Loucy (cell line): ENCODE measurements around the gene POLR1H.
"Not testable (repeated sequence)": the region's sequence is repeated elsewhere in the genome, so short reads cannot be mapped to it uniquely, and the experiment has no call there.

Experiments
- H2AFZ ChIP-seq: fragments of 200-600 bp; sonication (generic); 2 replicates; pipeline ENCODE4 v1.6.0; 2016; ENCODE audit warnings: antibody characterized with exemption, mild to moderate bottlenecking, low read length, moderate library complexity
- H3F3A ChIP-seq: fragments of 200-600 bp; 2 replicates; pipeline ENCODE4 v1.6.0; 2016; ENCODE audit warnings: antibody characterized with exemption, low read depth, mild to moderate bottlenecking
- H3K27me3 ChIP-seq: fragments of 200-600 bp; sonication (generic); 2 replicates; pipeline ENCODE4 v1.6.1; 2014; ENCODE audit warnings: low read length, mild to moderate bottlenecking; ENCODE audit not compliant: insufficient read depth, poor library complexity, severe bottlenecking
- H3K36me3 ChIP-seq: fragments of 200-600 bp; sonication (generic); 2 replicates; pipeline ENCODE4 v1.6.1; 2016; ENCODE audit warnings: low read length; ENCODE audit not compliant: insufficient read depth
- H3K4me1 ChIP-seq: fragments of 200-600 bp; sonication (generic); 2 replicates; pipeline ENCODE4 v1.5.1; 2014; ENCODE audit warnings: low read length, mild to moderate bottlenecking; ENCODE audit not compliant: insufficient read depth, poor library complexity, severe bottlenecking
- H3K4me2 ChIP-seq: fragments of 200-600 bp; sonication (generic); 2 replicates; pipeline ENCODE4 v1.6.0; 2014; ENCODE audit warnings: antibody characterized with exemption, low read length, low read depth, mild to moderate bottlenecking; ENCODE audit not compliant: poor library complexity, severe bottlenecking
- H3K4me3 ChIP-seq: fragments of 200-600 bp; sonication (generic); 2 replicates; pipeline ENCODE4 v1.5.1; 2014; ENCODE audit warnings: low read length, mild to moderate bottlenecking, mixed read lengths; ENCODE audit not compliant: poor library complexity, severe bottlenecking
- H3K79me2 ChIP-seq: fragments of 200-600 bp; sonication (generic); 2 replicates; pipeline ENCODE4 v1.6.1; 2014; ENCODE audit warnings: low read length; ENCODE audit not compliant: insufficient read depth
- H3K9ac ChIP-seq: fragments of 200-600 bp; sonication (generic); 2 replicates; pipeline ENCODE4 v1.6.0; 2014; ENCODE audit warnings: mild to moderate bottlenecking, low read depth, low read length, moderate library complexity; ENCODE audit not compliant: poor library complexity, severe bottlenecking
- H3K9me2 ChIP-seq: fragments of 200-600 bp; sonication (generic); replicated peaks from 2 replicates; pipeline ENCODE4 v1.6.1; 2016; ENCODE audit warnings: low read depth, low read length, mixed read lengths
- H3K9me3 ChIP-seq: fragments of 200-600 bp; sonication (generic); 2 replicates; pipeline ENCODE4 v1.6.1; 2014; ENCODE audit warnings: mild to moderate bottlenecking, antibody characterized with exemption, low read length, low read depth; ENCODE audit not compliant: insufficient read depth
- H4K20me1 ChIP-seq: fragments of 200-600 bp; sonication (generic); 2 replicates; pipeline ENCODE4 v1.6.0; 2014; ENCODE audit warnings: antibody characterized with exemption, low read length, mild to moderate bottlenecking; ENCODE audit not compliant: insufficient read depth, poor library complexity, severe bottlenecking
- CTCF ChIP-seq: fragments of 200-600 bp; sonication (generic); conservative IDR thresholded peaks from 2 replicates; pipeline ENCODE4 v1.5.1; 2014; ENCODE audit warnings: mild to moderate bottlenecking, antibody characterized with exemption, low read length
- EZH2phosphoT487 ChIP-seq: fragments of 200-600 bp; IDR thresholded peaks from 2 replicates; pipeline ENCODE4 v1.6.1; 2018; ENCODE audit warnings: antibody characterized with exemption, mild to moderate bottlenecking, moderate library complexity, borderline replicate concordance

Gene POLR1H

GRCh38 chr6:30029588-30029987 lies 31.5 kb upstream of the POLR1H start:
- Histone ChIP-seq H2AFZ (no peak overlapping the region), H3K36me3 (peaks cover 4% of the 10 kb centered on the region; the same call in 1 of the 2 replicates), H3F3A (no peaks in the 10 kb centered on the region), H3K27me3 (no peaks in the 10 kb centered on the region), H3K4me1 (no peaks in the 10 kb centered on the region), H3K4me2 (no peak overlapping the region), H3K79me2 (no peaks in the 10 kb centered on the region), H3K4me3 (no peak overlapping the region), H4K20me1 (no peaks in the 10 kb centered on the region), H3K9ac (no peak overlapping the region), H3K9me2 (no peaks in the 10 kb centered on the region), H3K9me3 (no peaks in the 10 kb centered on the region)
- TF ChIP-seq EZH2phosphoT487 (no peak), CTCF (no peak)

- no peaks in the 10 kb centered on the region for H3K9me3 ChIP-seq
- no peaks in the 10 kb centered on the region for H3F3A ChIP-seq
- H3K27me3 ChIP-seq = no peaks in the 10 kb centered on the region
- no peaks in the 10 kb centered on the region for H4K20me1 ChIP-seq
- H3K79me2 ChIP-seq = no peaks in the 10 kb centered on the region
- H3K4me1 ChIP-seq = no peaks in the 10 kb centered on the region
- no peak overlapping the region for H3K9ac ChIP-seq
- TF ChIP-seq EZH2phosphoT487 (no peak), CTCF (no peak)
- H3K36me3 ChIP-seq = peaks cover 4% of the 10 kb centered on the region; the same call in 1 of the 2 replicates
- H3K4me3 ChIP-seq = no peak overlapping the region
- no peak overlapping the region for H3K4me2 ChIP-seq
- no peak overlapping the region for H2AFZ ChIP-seq
- H3K9me2 ChIP-seq = no peaks in the 10 kb centered on the region
Observed at GRCh38 chr6:30031381-30031780, 29.7 kb upstream of the POLR1H start.

GRCh38 chr6:30033440-30033839 lies 27.6 kb upstream of the POLR1H start:
- not testable (repeated sequence) for H3K4me3 ChIP-seq, H3K27me3 ChIP-seq, H3K4me2 ChIP-seq, H3K79me2 ChIP-seq, H2AFZ ChIP-seq, H4K20me1 ChIP-seq, H3K9me2 ChIP-seq, H3K9ac ChIP-seq, H3F3A ChIP-seq, H3K36me3 ChIP-seq, H3K9me3 ChIP-seq, H3K4me1 ChIP-seq

- TF ChIP-seq CTCF = no peak
- no peak for TF ChIP-seq EZH2phosphoT487
- H3K4me3 ChIP-seq = no peak overlapping the region
- no peaks in the 10 kb centered on the region for H3K9me2 ChIP-seq
- no peaks in the 10 kb centered on the region for H3K27me3 ChIP-seq
- H3F3A ChIP-seq = no peaks in the 10 kb centered on the region
- no peaks in the 10 kb centered on the region for H4K20me1 ChIP-seq
- no peak overlapping the region for H3K9ac ChIP-seq
- no peak overlapping the region for H2AFZ ChIP-seq
- H3K4me2 ChIP-seq = no peak overlapping the region
- H3K9me3 ChIP-seq = no peaks in the 10 kb centered on the region
- H3K79me2 ChIP-seq = no peaks in the 10 kb centered on the region
- H3K36me3 ChIP-seq = peaks cover 4% of the 10 kb centered on the region; the same call in 1 of the 2 replicates
- no peaks in the 10 kb centered on the region for H3K4me1 ChIP-seq
Observed at GRCh38 chr6:30035784-30036183, 25.3 kb upstream of the POLR1H start.
